ENCODE data around the gene TNFRSF12A. TPM values are rescaled to one million over a fixed set of nuclear protein-coding genes. Genes with fewer than 3 reads are reported as not detected.
A peak's percentile ranks its signal among the peaks of the same experiment; 100 is the strongest.

The TNFRSF12A gene
- total RNA-seq, 1 donor from 2014 or later, result 11.7 TPM

DNA sequence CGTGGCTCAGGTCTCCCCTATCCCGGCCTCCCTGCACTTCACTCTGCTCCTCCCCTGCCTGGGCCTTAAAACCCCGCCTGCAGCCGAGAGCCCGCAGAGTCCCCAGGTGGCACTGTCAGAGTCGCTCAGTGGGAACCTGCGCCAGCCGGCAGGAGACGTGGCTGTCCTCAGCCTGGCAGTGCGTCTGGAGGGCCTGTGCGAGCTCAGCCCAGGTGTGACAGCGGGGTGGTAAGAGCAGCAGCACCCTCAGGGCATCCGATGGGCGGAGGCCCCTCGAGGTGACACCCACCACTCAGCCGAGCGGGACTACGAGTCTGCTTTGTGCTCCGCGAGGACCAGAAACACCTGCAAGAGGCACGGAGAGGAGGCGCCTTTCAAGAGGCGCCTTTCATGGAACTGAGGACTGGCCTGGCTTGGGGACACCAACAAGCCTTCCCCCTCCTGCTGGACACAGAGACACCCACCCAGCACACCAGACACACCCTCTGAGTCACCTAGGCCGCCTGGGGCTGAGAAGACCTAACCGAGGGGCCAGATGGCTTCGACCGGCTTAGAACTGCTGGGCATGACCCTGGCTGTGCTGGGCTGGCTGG, 7.2 kb upstream of the TNFRSF12A start, which contains the start of gene CLDN9:
Gene CLDN9, plus strand, starts transcription at position 96 of the 593 bp plus-strand sequence. Its CDS starts 440 bp downstream, at position 536.
- peak; percentile 25 for ATAC-seq

DNA sequence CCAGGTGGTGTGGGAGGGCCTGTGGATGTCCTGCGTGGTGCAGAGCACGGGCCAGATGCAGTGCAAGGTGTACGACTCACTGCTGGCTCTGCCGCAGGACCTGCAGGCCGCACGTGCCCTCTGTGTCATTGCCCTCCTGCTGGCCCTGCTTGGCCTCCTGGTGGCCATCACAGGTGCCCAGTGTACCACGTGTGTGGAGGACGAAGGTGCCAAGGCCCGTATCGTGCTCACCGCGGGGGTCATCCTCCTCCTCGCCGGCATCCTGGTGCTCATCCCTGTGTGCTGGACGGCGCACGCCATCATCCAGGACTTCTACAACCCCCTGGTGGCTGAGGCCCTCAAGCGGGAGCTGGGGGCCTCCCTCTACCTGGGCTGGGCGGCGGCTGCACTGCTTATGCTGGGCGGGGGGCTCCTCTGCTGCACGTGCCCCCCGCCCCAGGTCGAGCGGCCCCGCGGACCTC, 6.6 kb upstream of the TNFRSF12A start:
- no peak for ATAC-seq

DNA sequence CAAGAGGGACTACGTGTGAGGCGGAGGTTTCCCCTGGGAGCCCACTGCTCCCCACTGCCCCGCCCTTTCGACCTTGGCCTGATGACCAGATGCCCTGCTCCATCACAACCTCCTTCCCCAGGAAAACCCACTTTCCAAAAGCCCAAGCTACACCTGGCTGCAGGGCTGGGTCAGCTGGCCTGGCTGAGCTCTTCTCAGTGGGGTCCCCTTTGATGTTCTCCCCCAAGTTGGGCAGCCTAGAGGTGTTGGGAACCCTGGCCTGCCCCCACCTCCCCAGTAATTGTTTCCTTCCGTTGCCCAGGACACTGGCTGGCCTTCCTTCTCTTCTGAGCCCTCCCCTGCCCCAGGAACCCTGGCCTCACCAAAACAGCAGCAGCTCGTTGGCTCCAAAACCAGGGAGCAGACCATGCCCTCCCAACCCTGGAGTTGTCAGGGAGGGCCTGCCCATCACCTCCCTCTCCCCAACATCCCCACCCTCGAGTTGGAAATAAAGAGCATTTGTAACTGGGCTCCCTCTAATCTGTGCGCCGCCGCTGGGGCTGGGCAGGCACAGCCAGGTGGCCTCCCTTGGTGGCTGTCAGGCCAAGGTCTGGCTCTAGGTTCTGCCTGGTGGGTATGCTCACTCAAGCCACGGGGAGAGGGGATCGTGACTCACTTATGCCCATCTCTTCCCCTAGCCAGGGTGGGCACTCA, 6.0 kb upstream of the TNFRSF12A start:
- ATAC-seq, result no peak

DNA sequence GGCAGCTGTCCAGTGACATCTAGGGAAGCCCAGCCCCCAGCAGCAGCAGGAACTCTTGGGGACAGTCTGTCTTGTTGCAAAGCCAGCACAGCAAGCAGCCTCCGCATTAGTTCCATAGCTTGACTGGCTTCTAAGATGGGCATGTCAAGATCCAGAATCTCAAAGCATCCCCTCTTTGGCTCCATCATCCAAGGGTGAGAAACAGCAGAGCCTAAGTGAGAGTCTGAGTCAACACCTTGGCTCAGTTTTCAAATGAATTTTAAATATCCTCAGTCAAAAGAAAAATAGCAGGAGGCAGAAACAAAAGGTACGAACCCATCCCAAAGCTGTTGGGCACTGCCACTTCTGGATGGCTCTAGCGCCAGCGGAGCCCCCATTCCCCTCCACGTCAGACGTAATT, 5.2 kb upstream of the TNFRSF12A start:
- ATAC-seq, result no peak

DNA sequence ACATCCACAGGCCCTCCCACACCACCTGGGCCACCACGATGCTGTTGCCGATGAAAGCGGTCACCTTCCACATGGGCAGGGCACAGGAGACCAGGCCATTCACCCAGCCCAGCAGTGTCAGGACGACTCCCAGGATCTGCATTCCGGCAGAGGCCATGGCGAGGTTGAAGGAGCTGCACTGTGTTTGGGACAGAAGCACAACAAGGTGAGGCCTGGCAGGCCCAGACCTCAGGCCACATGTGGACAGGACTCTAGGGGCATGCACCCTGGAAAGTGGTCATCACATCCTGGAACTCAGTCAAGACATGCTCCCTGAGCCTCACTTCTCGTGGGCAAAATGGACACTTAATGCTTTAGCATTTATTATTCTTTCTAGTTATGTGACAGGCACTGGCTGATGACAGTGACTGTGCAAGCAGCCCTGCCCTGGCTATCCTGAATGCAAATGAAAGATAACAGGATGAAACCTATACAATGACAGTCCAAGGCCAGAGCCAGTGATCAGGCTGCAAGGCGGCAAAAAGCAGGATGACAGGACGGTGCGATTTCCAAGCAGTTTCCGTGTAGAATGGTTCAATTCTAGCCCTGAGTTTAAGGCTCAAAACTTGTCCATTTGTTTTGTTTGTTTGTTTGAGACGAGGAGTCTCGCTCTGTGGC, 4.2 kb upstream of the TNFRSF12A start:
- no peak for ATAC-seq

DNA sequence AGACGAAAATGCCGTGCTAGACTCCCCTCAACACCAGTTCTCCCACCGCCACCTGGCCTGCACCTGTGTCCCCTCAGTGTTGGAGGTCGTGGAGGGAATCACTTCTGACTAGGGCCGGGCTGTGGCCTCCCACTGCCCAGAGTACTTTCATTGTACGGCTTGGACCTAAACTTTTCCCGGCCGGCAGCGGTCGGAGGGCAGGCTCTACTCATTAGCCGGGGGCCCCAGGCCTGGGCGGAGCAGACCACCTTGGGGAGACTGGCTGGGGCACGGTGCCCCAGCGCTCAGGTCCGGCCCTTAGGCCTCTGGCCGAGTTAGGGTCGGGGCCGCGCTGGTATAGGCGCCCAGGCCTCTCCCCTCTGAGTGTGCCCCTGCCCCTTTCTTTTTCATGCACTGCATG, 2.8 kb upstream of the TNFRSF12A start:
- ATAC-seq, result no peak

DNA sequence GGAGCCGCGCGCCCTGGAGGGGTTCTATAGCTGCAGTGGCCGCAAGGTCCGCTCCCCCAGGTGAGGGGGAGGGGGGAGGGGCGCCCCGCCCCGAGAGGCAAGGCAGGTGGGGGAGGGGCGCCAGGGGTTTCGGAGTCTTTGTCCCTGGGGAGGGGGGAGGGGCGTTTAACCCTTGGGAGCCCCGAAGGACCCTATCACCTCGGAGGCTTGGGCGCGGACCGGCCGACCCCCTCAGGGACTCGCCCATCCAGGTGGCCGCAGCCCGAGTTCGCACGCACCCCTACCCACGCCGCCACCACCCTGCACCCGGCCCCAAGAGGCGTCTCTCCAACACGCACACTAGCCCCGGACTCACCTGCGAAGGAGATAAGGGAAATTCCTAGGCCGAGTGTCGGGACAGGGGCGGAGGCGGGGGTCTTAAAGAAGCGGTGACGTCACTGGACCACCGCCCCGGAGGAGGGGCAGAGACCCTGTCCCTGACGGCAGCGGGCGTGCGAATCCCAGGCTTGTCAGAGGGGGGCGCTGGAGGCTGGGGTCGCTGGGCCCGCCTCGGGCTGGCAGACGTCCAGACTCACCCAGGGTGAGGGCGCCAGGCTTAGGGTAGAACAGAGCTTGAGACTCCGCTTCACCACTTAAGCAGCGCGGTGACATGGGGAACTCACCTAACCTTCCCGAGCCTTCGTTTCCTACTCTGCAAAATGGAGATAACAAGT, 2.2 kb upstream of the TNFRSF12A start, which contains the start of gene CLDN6:
Gene CLDN6, minus strand, starts transcription at position 390 of the 713 bp plus-strand sequence. CDS start 2,162 bp downstream, outside the sequence.
- no peak for ATAC-seq

DNA sequence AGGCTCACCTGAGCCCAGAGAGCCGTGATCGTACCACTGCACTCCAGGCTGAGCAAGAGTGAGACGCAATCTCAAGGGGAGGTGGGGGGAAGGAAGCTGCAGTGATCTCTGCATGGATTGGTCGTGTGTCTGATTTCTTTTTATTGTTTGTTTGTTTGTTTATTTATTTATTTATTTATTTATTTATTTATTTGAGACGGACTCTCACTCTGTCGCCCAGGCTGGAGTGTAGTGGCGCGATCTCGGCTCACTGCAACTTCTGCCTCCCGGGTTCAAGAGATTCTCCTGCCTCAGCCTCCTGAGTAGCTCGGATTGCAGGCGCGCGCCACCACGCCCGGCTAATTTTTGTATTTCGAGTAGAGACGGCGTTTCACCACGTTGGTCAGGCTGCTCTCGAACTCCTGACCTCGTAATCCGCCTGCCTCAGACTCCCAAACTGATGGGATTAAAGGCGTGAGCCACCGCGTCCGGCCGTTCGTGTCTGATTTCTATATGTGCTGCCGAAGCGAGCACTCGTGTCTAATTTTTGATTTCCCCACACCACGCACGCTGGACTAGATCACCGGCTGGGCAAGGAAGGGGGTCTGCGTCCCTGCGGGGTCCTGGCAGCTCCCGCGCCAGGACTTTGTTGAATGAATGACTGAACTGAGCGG, 448 bp upstream of the TNFRSF12A start:
- ATAC-seq, result no peak

DNA sequence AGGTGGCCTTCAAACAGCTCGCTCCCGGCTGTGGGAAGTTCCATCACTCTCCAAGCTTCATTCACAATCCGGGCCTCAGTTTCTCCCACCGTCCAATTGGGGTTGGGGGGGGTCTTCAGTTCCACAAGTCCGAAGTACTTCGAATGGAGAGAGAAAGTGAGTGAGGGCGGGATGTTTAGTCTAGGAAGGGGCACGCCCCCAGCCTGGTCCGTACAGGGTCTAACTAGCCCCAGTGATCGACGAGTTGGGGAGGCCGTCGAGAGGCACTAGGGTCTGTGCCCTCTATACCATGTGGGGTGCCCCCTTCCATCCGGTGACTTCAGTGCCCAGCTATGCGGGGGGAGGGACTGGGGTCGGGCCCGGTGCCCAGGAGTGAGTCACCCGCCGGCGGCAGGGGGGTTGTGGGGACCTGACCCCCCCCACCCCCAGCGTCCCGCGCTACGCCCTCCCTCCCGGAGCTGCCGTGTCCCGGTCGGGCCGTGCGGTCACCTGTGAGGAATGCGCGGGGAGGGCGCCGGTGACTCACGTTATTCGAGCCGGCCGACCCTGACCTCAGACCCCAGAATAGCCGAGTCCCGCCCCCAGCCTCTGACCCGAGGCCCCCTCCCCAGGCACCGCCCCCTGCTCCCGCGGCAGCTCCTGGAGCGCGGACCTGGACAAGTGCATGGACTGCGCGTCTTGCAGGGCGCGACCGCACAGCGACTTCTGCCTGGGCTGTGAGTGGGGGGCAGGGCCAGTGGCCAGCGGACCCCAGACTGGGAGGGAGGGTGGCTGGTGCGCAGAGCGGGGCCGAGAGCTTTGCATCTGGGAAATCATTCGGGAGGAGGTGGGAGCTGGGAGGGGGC, 658 bp downstream of the TNFRSF12A start:
- ATAC-seq, result peak; percentile 35

DNA sequence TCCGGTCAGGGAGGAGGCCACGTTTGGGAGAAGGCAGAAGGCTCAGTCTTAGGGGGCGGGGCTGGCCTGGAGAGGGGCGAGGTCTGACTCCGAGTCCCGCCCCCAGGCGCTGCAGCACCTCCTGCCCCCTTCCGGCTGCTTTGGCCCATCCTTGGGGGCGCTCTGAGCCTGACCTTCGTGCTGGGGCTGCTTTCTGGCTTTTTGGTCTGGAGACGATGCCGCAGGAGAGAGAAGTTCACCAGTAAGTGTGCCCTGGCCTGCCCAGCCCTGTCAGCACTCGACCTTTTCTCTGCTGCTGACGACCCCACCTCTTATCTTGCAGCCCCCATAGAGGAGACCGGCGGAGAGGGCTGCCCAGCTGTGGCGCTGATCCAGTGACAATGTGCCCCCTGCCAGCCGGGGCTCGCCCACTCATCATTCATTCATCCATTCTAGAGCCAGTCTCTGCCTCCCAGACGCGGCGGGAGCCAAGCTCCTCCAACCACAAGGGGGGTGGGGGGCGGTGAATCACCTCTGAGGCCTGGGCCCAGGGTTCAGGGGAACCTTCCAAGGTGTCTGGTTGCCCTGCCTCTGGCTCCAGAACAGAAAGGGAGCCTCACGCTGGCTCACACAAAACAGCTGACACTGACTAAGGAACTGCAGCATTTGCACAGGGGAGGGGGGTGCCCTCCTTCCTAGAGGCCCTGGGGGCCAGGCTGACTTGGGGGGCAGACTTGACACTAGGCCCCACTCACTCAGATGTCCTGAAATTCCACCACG, 1.5 kb downstream of the TNFRSF12A start:
- peak; percentile 51 for ATAC-seq

DNA sequence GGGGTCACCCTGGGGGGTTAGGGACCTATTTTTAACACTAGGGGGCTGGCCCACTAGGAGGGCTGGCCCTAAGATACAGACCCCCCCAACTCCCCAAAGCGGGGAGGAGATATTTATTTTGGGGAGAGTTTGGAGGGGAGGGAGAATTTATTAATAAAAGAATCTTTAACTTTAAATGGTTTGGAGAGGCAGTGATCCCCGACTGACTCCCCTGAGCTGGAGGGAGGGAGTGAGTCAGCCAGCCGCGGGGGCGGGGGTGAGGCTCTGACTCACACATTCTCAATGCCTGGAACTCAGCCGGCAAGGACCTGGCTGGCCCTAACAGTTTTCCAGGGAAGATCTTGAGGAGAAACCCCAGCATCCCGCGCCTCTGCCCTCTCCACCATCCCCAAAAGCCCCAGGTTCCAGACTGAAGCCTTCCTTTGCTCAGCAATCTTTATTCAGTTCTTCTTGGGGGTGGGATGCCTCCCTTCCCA, 2.1 kb downstream of the TNFRSF12A start:
- peak; percentile 51 for ATAC-seq

DNA sequence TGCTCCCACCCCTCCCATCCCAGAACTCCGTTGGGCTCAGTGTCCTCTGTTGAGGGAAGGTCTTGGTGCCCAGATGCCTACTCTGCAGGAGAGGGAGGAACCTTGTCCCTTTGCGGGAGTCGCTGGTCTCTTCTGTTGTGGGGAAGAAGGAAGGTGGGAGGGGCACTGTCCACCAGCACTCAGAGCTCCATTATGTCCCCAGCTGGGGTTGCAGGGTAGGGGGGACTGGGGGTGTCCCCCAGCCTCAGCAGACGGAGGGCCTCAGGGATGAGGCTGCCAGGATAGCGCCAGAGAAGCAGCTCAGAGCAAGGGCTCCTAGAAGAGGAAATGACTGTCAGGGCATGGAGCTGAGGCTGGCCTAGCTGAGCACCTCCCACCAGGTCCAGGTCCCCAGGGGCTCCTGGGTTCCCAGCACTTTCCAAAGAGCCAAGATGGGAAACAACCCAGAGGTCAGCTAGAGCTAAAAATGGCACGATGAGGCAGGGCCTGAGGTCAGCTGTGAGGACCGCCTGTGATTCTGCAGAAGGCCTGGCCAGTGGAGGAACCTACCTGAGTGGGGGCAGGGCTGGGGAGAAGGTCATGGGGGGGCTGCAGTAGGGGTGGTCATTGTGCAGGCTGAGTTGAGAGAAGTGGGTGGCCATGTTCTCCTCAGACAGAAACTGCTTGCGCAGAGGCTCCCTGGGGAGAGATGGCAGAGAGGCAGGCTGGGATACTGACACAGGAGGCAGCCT, 2.7 kb downstream of the TNFRSF12A start:
- ATAC-seq, result no peak

DNA sequence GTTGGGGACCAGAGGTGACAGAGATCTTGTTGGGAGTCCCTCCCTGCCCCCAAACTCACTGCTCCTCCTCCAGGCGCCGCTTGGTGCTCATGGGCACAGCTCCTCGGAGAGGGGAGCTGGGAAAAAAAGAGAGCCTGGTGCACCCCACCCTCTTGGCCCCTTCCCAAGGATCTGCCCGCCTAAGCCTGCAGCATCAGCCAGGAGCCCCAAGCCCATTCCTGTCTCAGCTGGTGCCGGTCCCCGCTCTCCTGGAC, 3.2 kb downstream of the TNFRSF12A start:
- peak; percentile 0 for ATAC-seq

DNA sequence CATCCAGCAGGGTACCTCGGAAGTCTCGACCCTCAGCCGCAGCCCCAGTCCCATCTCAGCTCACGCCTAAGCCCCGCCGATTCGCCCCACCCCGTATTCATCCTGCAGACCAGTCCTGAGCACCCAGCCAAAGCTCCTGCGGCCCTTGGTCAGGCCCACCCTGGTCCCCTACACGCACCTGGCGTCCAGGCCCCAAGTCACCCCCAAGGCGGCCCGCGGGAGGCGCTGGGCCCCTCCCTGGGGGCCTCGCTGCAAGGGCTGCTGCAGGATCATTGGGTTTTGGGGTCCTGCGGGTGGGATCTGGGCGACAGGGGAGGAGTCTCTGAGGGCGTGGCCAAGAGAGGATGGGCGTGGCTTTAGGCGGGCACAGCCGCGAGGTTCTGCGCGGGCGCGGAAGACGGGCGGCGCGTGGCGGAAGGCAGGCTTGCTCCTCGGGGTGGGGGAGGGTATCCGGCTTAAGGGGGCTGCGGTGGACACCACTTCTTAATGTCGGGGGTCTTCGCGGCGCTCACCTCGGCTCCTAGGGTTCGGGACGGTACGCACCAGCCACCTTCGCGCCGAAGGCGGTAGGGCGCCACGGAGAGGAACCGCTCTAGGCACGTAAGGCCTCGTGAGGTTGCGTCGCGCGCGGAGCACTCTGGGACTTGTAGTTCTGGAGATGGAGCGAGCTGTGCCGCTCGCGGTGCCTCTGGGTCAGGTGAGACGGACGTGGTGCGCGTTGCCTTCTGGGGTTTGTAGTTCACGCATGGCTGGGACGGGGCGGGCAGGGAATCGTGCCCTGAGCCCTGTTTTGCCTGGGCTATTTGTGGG, 3.7 kb downstream of the TNFRSF12A start, which contains the start of the genes HCFC1R1 and THOC6:
Gene HCFC1R1, minus strand, starts transcription at position 274 of the 810 bp plus-strand sequence. Its CDS starts 1 bp downstream, at position 273.
Gene THOC6, plus strand, starts transcription at position 367 of the 810 bp plus-strand sequence. Its CDS starts 292 bp downstream, at position 659.
- ATAC-seq, result peak; percentile 69

DNA sequence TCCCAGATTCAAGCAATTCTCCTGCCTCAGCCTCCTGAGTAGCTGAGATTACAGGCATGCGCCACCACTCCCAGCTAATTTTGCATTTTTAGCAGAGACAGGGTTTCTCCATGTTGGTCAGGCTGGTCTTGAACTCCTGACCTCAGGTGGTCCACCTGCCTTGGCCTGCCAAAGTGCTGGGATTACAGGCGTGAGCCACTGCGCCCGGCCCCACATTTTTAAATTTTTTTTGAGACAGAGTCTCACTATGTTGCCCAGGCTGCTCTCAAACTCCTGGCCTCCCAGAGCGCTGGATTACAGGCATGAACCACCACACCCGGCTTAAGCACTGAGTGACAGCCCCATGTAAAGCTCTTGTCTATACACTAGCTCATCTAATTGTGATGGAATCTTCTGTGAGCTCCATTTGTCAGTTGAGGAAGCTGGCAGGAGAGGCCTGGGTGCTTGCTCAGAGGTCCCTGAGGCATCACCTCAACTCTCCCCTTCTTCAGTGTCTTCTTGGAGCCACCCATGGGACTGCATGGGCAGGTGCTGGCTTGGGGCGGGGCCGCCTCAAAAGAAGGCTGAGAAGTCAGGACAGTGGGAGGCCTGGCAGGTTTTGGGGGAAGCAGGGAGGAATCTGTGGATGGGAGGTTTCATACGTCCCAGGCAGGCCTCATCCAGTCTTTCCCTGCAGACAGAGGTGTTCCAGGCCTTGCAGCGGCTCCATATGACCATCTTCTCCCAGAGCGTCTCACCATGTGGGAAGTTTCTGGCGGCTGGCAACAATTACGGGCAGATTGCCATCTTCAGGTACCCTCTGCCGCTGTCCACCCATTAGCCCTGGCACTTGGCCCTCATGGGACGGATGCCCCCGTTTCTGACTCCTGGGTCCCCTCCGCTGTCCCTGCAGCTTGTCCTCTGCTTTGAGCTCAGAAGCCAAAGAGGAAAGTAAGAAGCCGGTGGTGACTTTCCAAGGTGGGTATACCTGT, 5.1 kb downstream of the TNFRSF12A start:
- ATAC-seq, result no peak

DNA sequence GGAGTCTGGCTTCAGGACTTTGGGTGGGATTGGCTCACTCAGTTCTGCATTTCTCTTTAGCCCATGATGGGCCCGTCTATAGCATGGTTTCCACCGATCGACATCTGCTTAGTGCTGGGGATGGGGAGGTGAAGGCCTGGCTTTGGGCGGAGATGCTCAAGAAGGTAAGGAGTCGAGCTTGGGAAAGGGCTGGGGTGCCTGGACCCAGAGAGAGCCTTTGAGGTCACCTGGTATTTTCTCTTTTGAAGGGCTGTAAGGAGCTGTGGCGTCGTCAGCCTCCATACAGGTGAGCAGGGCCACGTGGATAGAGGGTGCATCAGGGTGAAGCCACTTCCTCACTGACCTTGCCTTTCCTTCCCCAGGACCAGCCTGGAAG, 5.8 kb downstream of the TNFRSF12A start:
- ATAC-seq, result no peak

DNA sequence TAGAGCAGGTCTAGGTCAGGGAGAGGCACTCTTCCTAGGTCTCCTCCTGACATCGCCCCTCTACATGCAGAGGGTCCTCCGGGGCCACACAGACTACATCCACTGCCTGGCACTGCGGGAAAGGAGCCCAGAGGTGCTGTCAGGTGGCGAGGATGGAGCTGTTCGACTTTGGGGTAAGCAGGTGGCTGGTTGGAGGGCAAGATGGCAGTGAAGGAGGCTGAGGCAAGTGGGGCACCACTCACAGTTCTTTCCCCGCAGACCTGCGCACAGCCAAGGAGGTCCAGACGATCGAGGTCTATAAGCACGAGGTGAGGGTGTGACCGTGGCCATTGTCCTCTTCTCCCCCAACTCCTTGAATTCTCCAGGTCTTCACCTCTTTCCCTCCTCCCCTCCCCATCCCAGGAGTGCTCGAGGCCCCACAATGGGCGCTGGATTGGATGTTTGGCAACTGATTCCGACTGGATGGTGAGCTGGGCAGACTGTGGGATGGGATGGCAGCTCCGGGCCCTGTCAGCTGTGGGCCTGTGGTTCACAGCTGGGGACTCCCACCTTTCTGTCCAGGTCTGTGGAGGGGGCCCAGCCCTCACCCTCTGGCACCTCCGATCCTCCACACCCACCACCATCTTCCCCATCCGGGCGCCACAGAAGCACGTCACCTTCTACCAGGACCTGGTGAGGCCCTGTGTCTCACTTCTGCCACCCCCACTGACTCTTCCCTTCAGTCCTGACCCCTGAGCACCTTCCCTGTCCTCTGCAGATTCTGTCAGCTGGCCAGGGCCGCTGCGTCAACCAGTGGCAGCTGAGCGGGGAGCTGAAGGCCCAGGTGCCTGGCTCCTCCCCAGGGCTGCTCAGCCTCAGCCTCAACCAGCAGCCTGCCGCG, 6.7 kb downstream of the TNFRSF12A start:
- no peak for ATAC-seq

Data from esophagus mucosa (tissue), 1 donor.